GM23248 (cell line): ENCODE data around the gene SLC25A39. TPM values are rescaled to one million over a fixed set of nuclear protein-coding genes. Genes with fewer than 3 reads are reported as not detected.

ENCODE experiments used
- DNase-seq: peaks from one replicate; pipeline ENCODE4 v3.0.0-alpha.2; 2015
- H2AFZ ChIP-seq: fragments of 200-600 bp; sonication (generic); 2 replicates; pipeline ENCODE4 v1.6.1; 2016; ENCODE audit warnings: antibody characterized with exemption
- H3F3A ChIP-seq: fragments of 200-600 bp; sonication (generic); 2 replicates; pipeline ENCODE4 v1.6.1; 2016; ENCODE audit warnings: mild to moderate bottlenecking, antibody characterized with exemption, mixed run types; ENCODE audit not compliant: insufficient read depth
- H3K27ac ChIP-seq: fragments of 200-600 bp; sonication (generic); 2 replicates; pipeline ENCODE4 v1.5.1; 2016; ENCODE audit warnings: mild to moderate bottlenecking
- H3K27me3 ChIP-seq: fragments of 200-600 bp; sonication (generic); replicated peaks from 2 replicates; pipeline ENCODE4 v1.6.1; 2016; ENCODE audit warnings: mild to moderate bottlenecking; ENCODE audit not compliant: insufficient read depth
- H3K36me3 ChIP-seq: fragments of 200-600 bp; sonication (generic); 2 replicates; pipeline ENCODE4 v1.6.1; 2016; ENCODE audit warnings: low read depth, mild to moderate bottlenecking
- H3K4me1 ChIP-seq: fragments of 200-600 bp; sonication (generic); 2 replicates; pipeline ENCODE4 v1.6.1; 2016; ENCODE audit warnings: mild to moderate bottlenecking; ENCODE audit not compliant: insufficient read depth
- H3K4me2 ChIP-seq: fragments of 200-600 bp; sonication (generic); one replicate; pipeline ENCODE4 v1.6.1; 2016; ENCODE audit warnings: mild to moderate bottlenecking; ENCODE audit not compliant: unreplicated experiment
- H3K4me3 ChIP-seq: fragments of 200-600 bp; sonication (generic); 2 replicates; pipeline ENCODE4 v1.5.1; 2016; ENCODE audit warnings: mild to moderate bottlenecking
- H3K79me2 ChIP-seq: fragments of 200-600 bp; sonication (generic); 2 replicates; pipeline ENCODE4 v1.6.1; 2016; ENCODE audit warnings: mild to moderate bottlenecking; ENCODE audit not compliant: insufficient read depth
- H3K9ac ChIP-seq: fragments of 200-600 bp; sonication (generic); 2 replicates; pipeline ENCODE4 v1.6.1; 2016; ENCODE audit warnings: mild to moderate bottlenecking
- H3K9me2 ChIP-seq: fragments of 200-600 bp; sonication (generic); 2 replicates; pipeline ENCODE4 v1.6.1; 2016; ENCODE audit warnings: mixed run types, mild to moderate bottlenecking, moderate library complexity; ENCODE audit not compliant: insufficient read depth
- H3K9me3 ChIP-seq: fragments of 200-600 bp; sonication (generic); one replicate; pipeline ENCODE4 v1.6.1; 2017; ENCODE audit warnings: low read depth
- H4K20me1 ChIP-seq: fragments of 200-600 bp; sonication (generic); 2 replicates; pipeline ENCODE4 v1.6.0; 2016; ENCODE audit not compliant: insufficient read depth
- EZH2 ChIP-seq: fragments of 200-600 bp; sonication (generic); IDR thresholded peaks from 2 replicates; pipeline ENCODE4 v1.6.1; 2018; ENCODE audit warnings: antibody characterized with exemption, mild to moderate bottlenecking; ENCODE audit not compliant: insufficient read depth, poor library complexity, severe bottlenecking
- EZH2phosphoT487 ChIP-seq: fragments of 200-600 bp; sonication (generic); IDR thresholded peaks from 2 replicates; pipeline ENCODE4 v1.6.1; 2018; ENCODE audit warnings: antibody characterized with exemption, moderate library complexity, mild to moderate bottlenecking, low read depth; ENCODE audit not compliant: insufficient read depth
- WGBS, 2 experiments: methylation state at CpG; one replicate each; pipeline ENCODE4 v1.1.6; 2015 to 2017; ENCODE audit warnings: low lambda C conversion rate in 2 of 2, low coverage in 1 of 2; ENCODE audit errors: missing lambda C conversion rate in 2 of 2; 5-methylcytosine and 5-hydroxymethylcytosine counted together
- in situ Hi-C: fragments of 300-500 bp; cut with MboI; formaldehyde crosslinking; loops from 2 replicates; pipeline ENCODE4 v1.15.0; 2020
- polyA plus RNA-seq: library from polyadenylated mRNA; unstranded; fragments of >200 nt; fragmentation: Nextera tagmentation; extraction: Ambion mirVana; gene quantifications from 2 replicates; pipeline ENCODE4 v1.2.1, GENCODE V29; 2016
- total RNA-seq: library from RNA; depleted of rRNA; stranded (reverse); fragments of >200 nt; shearing (Covaris generic); gene quantifications from 2 replicates; pipeline ENCODE4 v1.2.3, GENCODE V29; 2014

The SLC25A39 gene
- total and polyA plus RNA-seq, 2 experiments from 2014 or later, result 117 to 118 TPM

DNA sequence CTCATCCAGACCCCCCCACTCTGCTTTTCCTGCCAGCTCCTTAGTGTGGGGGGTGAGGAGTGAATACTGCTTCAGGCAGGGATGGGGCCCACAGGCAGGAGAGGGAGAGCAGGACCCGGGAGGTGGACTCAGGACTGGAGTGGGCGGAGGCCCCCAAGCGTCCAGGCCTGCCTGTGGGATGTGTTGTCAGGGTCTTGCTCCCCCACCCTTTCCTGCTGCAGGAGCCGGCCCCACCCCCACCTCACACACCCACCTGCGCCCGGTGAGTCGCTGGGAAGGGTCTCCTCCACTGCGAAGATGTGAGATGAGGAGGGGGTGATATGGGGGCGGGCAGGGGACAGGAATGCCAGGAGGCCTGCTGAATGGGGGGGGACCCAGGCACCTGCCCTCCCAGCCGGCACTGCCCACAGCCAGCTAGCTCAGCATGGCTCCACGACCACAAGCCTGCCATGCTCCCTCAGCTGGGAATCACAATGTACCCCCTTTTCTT, 37.9 kb upstream of the SLC25A39 start:
- DNase-seq, result peak; percentile 16
- H3K27ac ChIP-seq, result no peak overlapping the region
- H2AFZ ChIP-seq, result peak overlapping the region; percentile 95; the same call in 1 of the 2 replicates
- WGBS, 2 experiments, result 16 to 29% methylated on average over 4 to 11 of the region's 11 CpGs
- H3K9me2 ChIP-seq, result no peaks in the 10 kb centered on the region
- in situ Hi-C loops, result no loop called here
- H3K4me2 ChIP-seq, result peak overlapping the region; percentile 92
- TF ChIP-seq EZH2phosphoT487 (no peak), EZH2 (no peak)
- H3K9ac ChIP-seq, result no peak overlapping the region; the same call in 1 of the 2 replicates
- no peaks in the 10 kb centered on the region for H4K20me1 ChIP-seq
- H3K4me1 ChIP-seq, result peaks cover 9% of the 10 kb centered on the region; the same call in 1 of the 2 replicates
- H3K9me3 ChIP-seq, result no peaks in the 10 kb centered on the region
- peaks cover 17% of the 10 kb centered on the region; the same call in 1 of the 2 replicates for H3K27me3 ChIP-seq
- H3K4me3 ChIP-seq, result peak overlapping the region; percentile 80
- no peaks in the 10 kb centered on the region for H3K36me3 ChIP-seq
- no peaks in the 10 kb centered on the region for H3K79me2 ChIP-seq
- H3F3A ChIP-seq, result 0 out of 2 replicates have a peak, but pooled peaks cover 5% of the 10 kb centered on the region

DNA sequence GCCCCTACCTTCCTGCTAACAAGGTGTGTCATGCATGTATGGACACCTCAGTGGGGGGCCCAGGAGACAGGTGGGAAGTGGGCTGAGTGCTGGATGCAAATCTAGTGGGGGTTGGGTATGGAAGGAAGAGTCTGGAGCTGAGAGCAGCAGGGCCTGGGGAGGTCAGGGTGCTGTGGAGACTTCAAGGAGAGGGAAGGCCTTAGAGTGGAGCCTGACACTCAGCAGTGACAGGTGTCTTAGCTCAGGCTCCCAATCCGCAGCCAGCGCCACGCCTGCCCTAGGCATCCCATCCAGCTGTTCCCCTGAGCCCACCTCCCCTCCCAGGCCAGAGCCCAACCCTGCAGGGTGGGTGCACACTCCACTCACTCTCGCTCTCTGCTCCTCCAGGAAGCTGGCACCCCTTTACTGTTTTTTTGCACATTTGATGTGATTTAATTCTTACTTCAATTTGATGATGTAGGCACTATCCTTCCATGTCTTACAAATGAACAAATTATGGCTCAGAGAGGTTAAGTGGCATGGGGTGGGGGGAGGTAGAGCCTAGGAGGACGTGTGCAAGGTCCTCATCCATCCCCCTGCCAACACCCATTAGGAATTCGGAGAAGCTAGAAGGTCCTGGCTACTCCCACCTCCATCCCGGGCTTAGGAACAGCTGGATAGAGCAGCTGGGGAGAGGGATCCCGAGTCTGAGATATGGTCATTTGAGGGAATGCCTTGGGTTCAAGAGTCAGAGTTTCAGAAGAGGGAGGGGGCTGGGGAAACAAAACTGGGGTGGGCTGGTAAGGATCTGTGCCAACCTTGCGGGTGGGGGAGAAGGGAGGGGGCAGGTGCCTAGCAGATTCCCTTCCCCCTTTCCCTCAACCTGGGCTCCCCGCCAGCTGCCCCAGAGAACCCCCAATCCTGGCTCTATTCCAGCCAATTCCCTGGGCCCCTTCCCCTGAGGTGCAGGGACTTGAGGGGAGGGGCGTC, 37.0 kb upstream of the SLC25A39 start:
- no peaks in the 10 kb centered on the region for H3K79me2 ChIP-seq
- no peaks in the 10 kb centered on the region for H3K9me3 ChIP-seq
- H3K9me2 ChIP-seq, result no peaks in the 10 kb centered on the region
- no peaks in the 10 kb centered on the region for H3K36me3 ChIP-seq
- in situ Hi-C loops, result no loop called here
- H3K27ac ChIP-seq, result no peak overlapping the region
- no peak overlapping the region for H2AFZ ChIP-seq
- H3F3A ChIP-seq, result 0 out of 2 replicates have a peak, but pooled peaks cover 5% of the 10 kb centered on the region
- no peak for TF ChIP-seq EZH2phosphoT487
- no peak for TF ChIP-seq EZH2
- 38 to 43% methylated on average over 9 to 11 of the region's 11 CpGs for WGBS, 2 experiments
- no peak overlapping the region for H3K4me2 ChIP-seq
- peaks cover 9% of the 10 kb centered on the region; the same call in 1 of the 2 replicates for H3K4me1 ChIP-seq
- H3K4me3 ChIP-seq, result no peak overlapping the region
- no peak for DNase-seq
- H3K27me3 ChIP-seq, result peaks cover 9% of the 10 kb centered on the region; the same call in 1 of the 2 replicates
- H3K9ac ChIP-seq, result no peak overlapping the region
- H4K20me1 ChIP-seq, result no peaks in the 10 kb centered on the region

DNA sequence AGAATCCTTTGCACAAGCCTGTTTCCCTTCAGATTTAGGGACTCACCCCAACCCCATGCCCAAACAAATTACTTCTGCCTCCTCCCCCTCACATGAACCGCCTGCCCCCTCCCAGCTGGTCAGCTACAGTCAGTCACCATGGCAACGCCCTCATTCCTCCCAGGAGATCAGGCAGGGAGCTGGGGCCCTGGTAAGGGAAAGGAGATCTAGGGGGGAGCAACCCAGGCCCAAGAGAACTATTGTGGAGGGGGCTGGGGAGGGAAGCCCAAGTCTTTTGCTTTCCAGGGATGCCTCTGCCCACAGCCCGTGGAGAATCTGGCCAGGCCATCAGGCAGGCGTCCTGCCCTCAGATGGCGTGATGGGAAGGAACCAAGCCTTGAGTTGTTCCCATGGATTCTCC, 36.2 kb upstream of the SLC25A39 start:
- no peak overlapping the region for H3K9ac ChIP-seq
- H4K20me1 ChIP-seq, result no peaks in the 10 kb centered on the region
- DNase-seq, result peak; percentile 80
- peaks cover 9% of the 10 kb centered on the region; the same call in 1 of the 2 replicates for H3K4me1 ChIP-seq
- no peak overlapping the region for H3K27ac ChIP-seq
- in situ Hi-C loops, result no loop called here
- 0 out of 2 replicates have a peak, but pooled peaks cover 5% of the 10 kb centered on the region for H3F3A ChIP-seq
- peaks cover 2% of the 10 kb centered on the region; the same call in 1 of the 2 replicates for H3K27me3 ChIP-seq
- no peak overlapping the region for H3K4me3 ChIP-seq
- H3K9me2 ChIP-seq, result no peaks in the 10 kb centered on the region
- no peaks in the 10 kb centered on the region for H3K36me3 ChIP-seq
- 15 to 17% methylated on average over 5 of the region's 5 CpGs for WGBS, 2 experiments
- TF ChIP-seq EZH2 (no peak), EZH2phosphoT487 (no peak)
- H2AFZ ChIP-seq, result no peak overlapping the region
- no peaks in the 10 kb centered on the region for H3K9me3 ChIP-seq
- no peaks in the 10 kb centered on the region for H3K79me2 ChIP-seq
- no peak overlapping the region for H3K4me2 ChIP-seq

DNA sequence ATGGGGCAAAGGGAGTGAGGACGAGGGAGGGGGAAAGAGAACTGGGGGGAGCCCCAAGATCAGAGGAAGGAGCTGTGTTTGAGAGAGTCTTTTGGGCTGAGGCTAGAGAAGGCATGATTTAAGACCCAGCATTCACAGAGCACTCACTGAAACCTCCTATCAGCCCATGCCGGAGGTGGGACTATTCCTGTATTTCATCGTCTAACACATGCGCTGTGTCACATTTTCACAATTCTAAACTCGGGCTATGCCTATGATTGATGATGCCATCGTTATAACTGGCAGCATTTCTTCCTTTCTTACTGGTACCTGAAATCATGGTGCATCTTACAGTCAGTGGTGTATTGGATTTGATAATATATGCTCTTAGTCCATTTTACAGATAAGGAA, 35.5 kb upstream of the SLC25A39 start:
- no peaks in the 10 kb centered on the region for H3K79me2 ChIP-seq
- H3K27ac ChIP-seq, result no peak overlapping the region
- H3F3A ChIP-seq, result 0 out of 2 replicates have a peak, but pooled peaks cover 5% of the 10 kb centered on the region
- no peaks in the 10 kb centered on the region for H3K27me3 ChIP-seq
- H4K20me1 ChIP-seq, result no peaks in the 10 kb centered on the region
- DNase-seq, result peak; percentile 22
- H3K4me3 ChIP-seq, result no peak overlapping the region
- no peaks in the 10 kb centered on the region for H3K9me3 ChIP-seq
- H3K36me3 ChIP-seq, result no peaks in the 10 kb centered on the region
- peaks cover 9% of the 10 kb centered on the region; the same call in 1 of the 2 replicates for H3K4me1 ChIP-seq
- WGBS, 2 experiments, result 11 to 14% methylated on average over 6 of the region's 6 CpGs
- H3K9ac ChIP-seq, result no peak overlapping the region
- TF ChIP-seq EZH2phosphoT487 (no peak), EZH2 (no peak)
- no peak overlapping the region for H2AFZ ChIP-seq
- no peaks in the 10 kb centered on the region for H3K9me2 ChIP-seq
- no peak overlapping the region for H3K4me2 ChIP-seq
- in situ Hi-C loops, result no loop called here
